ENCODE measurements around the gene NIPAL1.

- no peak for TF ChIP-seq CTCF (IDR thresholded peaks at IDR 0.05; ENCODE audit: poor library complexity)
- TF ChIP-seq EZH2phosphoT487 (IDR thresholded peaks at IDR 0.05; ENCODE audit: low read depth, severe bottlenecking, unreplicated experiment) = no peak
- no peak for TF ChIP-seq EZH2 (IDR thresholded peaks at IDR 0.05; ENCODE audit: borderline replicate concordance)
Observed at GRCh38 chr4:47968847-47969246, 47.7 kb upstream of the NIPAL1 start.

All from hepatocyte (in vitro differentiated cells).